Activated effector memory CD4-positive, alpha-beta T cell treated with Interleukin-2 at 50 U/mL for 16 hours (primary cell): Measurements from ENCODE around the gene TMEM213.

Experiments used
- DNase-seq: peaks from one replicate; pipeline ENCODE4 v3.0.0-alpha.2; 2020

The TMEM213 gene

GRCh38 chr7:138878856-138879255, 81.1 kb downstream of the TMEM213 start:
- no peak for DNase-seq

DNA sequence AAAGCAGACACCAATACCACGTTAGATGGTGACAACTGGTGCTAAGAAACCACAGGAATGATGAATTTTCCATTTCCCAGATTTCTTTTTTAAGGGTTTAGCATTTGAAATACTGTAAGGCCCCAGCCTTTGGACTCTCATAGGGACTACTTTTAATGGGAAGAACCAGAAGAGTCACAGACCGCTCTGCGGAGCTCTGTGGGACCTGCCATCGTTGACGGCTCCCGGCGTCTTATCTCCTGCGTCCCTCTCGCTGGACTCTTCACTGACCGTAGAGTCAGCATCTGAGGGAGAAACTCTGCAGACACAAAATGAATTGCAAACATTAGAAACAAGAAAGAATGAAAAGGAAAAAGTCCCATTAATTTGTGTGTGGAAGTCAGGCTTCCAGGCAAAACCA, 81.6 kb downstream of the TMEM213 start:
- no peak for DNase-seq

DNA sequence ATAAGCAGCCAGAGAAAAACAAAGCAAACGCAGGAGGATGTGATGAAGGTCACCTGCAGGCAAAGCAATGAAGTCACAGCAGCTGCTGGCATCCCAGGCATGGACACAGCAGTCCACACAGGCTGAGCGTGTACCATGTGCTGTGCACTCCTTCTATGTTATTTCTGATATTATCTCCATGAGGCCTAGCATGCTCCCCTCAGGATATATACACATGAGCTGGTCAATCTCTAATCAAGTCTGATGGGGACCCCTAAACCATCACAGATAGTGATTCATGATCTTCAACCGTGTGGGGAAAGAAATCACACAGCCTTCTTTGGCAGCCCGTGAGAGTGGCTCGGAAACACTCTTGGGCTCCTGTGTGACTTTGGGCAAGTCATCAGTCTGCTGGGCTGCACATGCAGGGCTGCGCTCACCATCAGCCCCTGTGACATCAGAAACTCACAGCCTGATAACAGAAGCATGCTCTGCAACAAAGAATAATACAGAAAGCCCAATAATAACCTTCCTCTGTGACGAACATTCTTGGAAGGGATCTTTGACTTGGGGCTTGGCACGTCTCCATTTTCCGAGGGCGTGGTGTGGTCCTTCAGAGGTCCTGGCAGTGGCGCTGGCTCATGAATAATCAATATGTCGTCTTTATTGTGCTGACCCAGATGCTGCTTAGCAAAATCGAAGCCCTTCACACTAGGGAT, 83.2 kb downstream of the TMEM213 start:
- DNase-seq = no peak

DNA sequence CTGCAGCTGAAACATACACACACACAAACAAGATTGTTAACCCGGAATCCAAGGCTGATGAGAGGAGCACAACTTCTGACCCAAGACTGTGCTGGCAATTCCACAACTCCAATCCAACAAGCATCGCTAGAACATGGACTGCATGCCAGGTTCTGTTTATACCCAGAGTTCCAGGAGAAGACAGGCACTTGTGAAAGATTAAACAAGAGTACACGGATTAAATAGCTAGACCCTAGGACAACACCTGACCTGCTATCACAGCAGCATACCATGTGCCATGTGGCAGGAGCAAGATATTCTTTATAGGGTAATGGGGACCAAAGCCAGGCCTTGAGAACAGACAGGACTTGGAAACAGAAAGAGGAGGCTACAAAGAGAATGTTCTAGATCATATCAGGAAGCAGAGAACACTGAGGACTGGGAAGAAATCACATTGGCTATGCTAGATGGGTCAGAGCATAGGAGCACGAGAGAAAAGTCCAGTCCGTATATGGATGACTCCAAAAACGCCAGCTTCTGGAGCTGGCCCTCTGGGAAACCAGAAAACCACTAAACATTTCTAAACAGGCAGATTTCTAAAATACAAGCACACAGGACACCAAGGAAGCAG, 83.9 kb downstream of the TMEM213 start:
- no peak for DNase-seq

DNA sequence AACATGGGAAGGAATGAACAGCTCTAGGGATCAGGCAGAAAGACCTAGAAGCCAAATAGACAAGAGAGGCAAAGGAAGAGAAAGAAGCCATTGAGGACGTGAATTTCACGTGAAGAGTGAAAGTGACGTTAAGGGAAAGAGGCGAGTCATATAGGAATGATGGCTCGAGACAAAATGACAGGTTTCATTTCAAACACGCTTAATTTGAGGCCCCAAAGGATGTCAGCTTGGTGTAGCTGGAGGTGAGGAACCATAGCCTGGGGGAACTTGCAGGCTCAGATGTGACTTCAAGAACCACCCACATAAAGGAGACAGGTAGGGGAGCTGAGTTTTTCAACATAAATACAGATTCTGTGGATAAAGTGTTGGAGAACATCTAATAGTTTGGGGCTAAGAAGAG, 84.5 kb downstream of the TMEM213 start:
- no peak for DNase-seq

DNA sequence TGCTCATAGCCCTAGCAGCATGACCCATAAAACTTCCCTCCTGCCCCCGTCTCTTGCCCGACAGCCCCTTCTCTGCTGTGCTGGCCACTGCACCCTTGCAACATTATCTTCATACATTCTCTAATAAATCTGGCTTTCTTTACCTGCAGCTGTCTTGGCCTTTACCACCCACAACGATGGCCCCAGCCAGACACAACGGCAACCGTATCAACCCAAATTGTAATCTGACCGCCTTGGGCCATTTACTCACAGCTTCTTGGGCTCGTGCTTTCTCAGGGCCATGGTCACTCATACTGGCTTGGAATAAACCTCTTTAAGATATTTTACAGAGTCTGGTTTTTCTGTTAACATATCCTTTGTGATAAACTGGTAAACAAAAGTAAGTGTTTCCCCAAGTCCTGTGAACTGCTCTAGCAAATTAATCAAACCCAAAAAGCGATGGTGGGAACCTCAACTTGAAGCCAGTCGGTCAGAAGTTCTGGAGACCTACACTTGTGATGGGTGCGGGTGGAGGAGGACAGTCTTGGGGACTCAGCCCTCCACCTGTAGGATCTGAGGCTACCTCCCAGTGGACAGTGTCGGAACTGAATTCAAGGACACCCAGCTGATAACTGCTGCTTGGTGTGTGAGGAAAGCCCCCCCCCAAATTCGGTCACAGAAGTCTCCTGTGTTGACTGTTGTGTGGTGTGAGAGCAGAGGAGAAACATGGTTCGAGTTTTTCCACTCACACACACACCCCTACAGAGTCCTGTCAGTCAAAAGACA, 87.8 kb downstream of the TMEM213 start:
- DNase-seq = no peak

DNA sequence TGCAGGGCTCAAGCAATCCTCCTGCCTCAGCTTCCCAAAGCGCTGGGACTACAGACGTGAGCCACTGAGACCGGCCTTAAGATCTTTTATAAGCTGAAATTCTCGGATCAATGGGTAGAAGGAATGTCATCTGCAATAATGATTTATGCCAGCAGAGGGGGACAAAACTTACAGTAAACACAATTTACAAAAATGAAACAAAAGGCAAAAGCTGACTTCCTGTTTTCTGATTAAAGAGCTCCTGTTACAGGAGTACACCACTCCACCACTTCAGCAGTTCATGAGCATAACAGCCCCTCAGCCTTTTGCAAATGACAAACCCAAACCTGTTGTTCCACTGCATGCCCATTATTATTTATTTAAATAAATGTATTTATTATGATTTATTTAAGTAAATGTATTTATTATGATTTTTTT, 88.7 kb downstream of the TMEM213 start:
- no peak for DNase-seq

GRCh38 chr7:138887085-138887710, 89.4 kb downstream of the TMEM213 start:
- no peak for DNase-seq
